Lung microvascular endothelial cell (primary cell): ENCODE data around the gene MYCN. TPM values are rescaled to one million over a fixed set of nuclear protein-coding genes. Genes with fewer than 3 reads are reported as not detected.

Experiments
- DNase-seq, 2 donors: peaks; one replicate each; pipeline versions ENCODE4 v3.0.0 to v3.0.0-alpha.2; 2010; ENCODE audit warnings: low read depth in 2 of 2
- total RNA-seq: library from RNA; depleted of rRNA; stranded (reverse); fragments of >200 nt; gene quantifications from 2 replicates; pipeline ENCODE4 v1.2.1, GENCODE V29; 2014

The MYCN gene
- total RNA-seq, 1 donor from 2014 or later: 9.5 TPM

- DNase-seq: no peak
These were observed 35.3 kb downstream of the MYCN start for GRCh38 chr2:15975676-15976075.

DNA sequence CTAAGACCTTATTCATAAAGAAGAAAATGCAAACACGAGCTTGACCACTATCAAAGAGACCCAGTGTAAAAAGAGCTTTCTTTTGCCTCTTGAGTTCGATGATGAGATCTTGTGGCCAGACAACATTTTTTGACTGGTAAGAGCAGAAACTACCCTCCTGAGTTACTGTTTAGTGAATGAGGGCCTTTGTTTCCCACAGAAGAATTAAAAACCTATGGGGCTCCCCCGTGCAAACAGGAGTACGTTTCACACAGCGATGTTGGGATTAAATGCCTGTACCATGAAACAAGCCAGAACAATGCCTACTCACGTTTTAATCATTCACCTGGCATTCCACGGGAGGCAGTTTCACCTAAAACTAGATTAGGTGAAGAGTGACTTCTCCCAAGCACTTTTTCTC is 36.0 kb downstream of the MYCN start:
- DNase-seq: no peak

DNA sequence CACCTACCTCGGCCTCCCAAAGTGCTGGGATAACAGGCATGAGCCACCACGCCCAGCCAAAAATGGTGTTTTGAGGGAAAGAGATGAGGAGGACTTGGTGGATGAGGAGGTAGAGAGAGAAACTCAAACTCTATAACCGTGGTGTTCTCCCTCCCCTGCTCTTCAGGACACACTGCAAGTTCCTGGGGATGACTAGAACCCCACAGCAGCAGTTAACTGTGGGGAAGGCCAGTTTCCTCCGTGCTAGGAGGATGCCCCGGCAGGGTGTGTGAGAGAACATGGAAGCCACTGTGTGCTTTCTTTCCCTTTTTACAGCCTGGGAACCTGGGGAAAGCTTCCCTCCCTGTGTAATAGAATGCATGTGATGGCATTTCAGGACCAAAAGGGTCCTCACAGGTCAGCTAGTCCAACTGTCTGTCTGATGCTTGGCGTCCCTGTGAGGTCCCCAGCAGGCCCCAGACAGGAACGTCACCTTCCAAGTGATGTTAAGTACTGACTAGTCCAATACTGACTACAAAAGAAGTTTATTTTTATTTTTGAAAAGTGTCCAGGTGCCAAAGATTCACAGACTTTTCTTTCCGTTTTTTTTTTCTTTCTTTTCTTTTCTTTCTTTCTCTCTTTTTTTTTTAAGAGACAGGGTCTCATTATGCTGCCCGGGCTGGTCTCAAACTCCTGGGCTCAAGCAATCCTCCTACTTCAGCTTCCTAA is 38.9 kb downstream of the MYCN start:
- DNase-seq: no peak

GRCh38 chr2:15979759-15980604 is 39.6 kb downstream of the MYCN start:
- DNase-seq: no peak

- DNase-seq: no peak
These were observed 40.3 kb downstream of the MYCN start for GRCh38 chr2:15980605-15981098.

DNA sequence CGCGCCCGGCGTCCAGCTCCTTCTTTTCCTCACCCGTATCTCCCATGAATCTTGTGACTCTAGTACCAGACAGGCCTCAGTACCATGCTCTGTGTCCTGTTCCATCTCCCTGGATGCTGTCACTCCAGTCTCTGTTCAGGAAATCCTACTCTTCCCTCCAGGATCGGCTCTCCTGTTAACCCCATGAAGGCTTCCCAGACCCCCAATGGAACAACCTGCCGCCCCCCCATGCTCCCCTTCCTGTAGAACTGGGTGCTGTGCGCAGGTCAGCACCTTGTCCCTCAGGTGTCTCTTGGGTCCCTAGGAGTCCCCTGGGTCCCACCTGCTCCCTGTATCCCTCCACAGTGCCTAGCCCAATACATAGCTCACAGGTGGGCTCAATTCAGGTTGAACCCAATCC is 41.3 kb downstream of the MYCN start:
- DNase-seq: no peak

- no peak for DNase-seq
These were observed 42.1 kb downstream of the MYCN start for GRCh38 chr2:15982285-15983044.

DNA sequence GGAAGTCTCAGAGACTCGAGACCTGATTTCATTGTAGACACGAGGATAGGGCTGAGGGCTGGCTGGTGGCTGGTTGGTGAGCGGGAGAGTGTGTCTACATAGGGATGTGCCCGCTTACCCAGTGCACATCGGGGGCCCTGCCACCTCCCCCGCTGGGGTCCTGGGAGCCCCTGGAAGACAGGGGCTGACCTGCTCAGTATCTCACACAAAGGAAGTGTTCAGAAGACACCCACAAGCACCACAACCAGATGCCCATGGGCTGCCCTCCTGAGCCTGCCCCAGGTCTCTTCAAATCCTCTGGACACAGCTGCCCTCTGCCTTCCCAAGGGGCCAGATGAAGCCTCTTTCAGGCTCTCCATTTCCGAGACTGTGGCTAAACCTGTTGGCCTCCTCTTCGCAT is 43.1 kb downstream of the MYCN start:
- DNase-seq: no peak

GRCh38 chr2:15984368-15985255 is 44.3 kb downstream of the MYCN start:
- peak in 1 of 2 donors; percentile 17 for DNase-seq

DNA sequence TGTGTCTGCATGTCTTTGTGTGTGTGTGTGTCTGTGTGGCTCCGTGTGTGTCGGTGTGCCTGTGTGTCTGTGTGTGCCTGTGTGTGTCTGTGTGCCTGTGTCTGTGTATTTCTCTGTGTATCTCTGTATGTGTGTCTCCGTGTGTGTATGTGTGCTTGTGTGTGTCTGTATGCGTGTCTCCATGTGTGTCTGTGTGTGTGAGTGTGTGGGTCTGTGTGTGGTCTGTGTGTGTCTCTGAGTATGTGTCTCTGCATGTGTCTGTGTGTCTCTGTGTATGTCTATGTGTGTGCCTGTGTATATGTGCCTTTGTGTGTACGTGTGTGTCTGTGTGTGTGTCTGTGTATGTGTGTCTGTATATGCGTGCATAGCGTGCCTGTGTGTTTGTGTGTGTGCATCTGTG is 45.2 kb downstream of the MYCN start:
- DNase-seq: no peak

DNA sequence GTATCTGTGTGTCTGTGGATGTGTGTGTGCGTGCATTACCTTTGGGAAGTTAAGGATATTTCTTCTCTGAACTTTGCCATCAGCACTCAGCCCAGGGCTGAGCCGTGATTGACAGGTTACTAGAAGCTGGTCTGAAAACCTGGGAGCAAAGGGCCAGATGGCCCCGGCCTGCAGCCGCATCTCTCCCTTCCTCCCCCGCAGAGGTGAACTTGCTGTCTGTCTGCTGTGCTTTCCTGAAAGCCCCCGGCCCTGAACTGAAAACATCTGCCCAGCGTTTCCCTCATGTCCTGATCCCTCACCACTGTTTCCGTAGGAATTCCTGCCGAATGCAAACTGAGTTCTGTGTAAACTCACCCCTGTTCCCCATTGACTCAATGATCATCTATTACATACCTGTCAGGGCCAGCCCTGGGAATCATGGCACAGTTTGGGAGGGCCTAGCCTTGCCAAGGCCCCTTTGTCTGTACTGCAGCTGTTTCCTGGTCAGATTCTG is 45.8 kb downstream of the MYCN start:
- peak in 1 of 2 donors; percentile 95 for DNase-seq

DNA sequence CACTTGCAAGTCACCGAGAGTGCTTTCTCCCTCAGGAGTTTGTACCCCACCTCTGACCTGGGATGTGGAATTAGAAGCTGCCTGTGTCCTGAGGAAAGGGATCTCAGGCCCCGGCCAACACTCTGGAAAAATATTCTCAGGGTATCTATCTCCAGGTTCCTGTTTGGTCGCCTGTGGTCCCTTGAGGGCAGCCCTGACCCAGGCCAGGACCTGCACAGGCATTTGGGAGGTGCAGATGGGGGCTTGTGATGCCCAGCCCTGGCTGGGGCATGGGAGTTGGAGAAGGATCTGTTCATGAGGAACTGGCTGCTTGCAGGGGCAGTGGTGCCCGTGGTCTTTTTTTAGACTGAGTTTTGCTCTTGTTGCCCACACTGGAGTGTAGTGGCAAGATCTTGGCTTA is 46.3 kb downstream of the MYCN start:
- no peak for DNase-seq

DNA sequence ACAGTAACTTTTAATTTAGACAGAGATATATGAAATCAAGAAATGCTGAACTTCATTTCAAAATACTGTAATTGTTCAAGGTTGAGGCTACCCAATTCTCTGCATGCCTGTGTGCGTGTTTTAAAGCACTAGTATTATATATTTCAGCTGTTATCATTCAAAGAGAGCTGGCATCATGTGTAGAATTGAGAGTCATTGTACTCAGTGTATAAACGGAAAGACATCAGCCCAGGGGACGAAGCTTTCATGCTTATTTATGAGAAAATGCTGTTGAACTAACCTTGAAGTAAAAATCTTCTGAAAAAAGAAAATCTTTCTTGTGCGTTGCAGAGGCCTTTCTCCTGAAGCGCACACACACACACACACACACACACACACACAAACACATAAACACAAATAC is 48.4 kb downstream of the MYCN start:
- no peak for DNase-seq

DNA sequence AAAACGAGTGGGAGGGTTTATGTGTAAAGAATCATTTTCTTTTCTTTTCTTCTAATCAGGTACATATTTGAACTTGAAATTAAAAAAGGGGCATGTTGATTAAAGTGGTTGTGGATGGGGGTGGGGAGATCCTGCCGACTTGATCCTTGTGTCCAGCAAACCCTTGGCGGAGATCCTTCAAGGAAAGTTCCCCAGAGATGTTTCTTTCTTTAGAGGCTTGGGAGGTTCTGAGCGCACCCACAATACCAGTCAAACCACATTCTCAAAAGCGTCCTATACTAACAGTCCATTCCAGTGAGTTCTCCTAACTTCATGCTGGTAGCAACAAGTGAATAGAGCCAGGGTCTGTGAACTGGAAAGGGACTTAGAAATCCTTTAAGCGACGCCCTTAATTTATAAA is 49.2 kb downstream of the MYCN start:
- no peak for DNase-seq

- no peak for DNase-seq
These were observed 50.1 kb downstream of the MYCN start for GRCh38 chr2:15990151-15991101.

- DNase-seq: no peak
These were observed 50.9 kb downstream of the MYCN start for GRCh38 chr2:15991231-15991630.

DNA sequence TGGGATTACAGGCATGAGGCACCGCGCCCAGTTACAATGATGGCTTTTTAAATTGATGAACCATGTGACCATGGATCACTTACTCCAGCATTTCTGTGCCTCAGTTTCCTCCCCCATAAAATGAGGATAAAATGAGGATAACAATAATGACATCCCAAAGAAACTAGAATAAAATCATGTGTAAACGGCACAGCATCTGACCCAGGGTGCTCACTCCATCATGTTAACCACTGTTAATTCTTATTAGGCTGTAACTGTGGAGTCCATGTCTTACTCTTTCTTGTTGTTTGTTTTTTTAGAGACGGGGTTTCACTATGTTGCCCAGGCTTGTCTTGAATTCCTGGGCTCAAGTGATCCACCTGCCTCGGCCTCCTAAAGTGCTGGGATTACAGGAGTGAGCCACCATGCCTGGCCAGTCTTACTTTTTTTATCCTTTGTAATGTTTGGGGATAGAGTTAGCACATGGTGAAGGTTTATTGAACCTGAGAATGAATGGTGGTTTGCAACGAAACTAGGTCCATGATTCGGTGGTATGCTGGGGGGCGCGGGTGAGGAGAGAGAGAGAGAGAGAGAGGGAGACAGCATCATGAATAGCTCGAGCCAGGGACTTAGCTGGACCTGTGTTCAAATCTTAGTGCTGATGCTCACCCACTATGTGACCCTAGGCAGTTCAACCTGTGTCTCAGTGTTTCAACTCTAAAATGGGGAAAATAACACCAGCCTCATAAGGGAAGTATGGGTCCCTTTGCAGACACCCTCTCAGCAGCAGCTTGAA is 52.3 kb downstream of the MYCN start:
- DNase-seq: no peak

GRCh38 chr2:15993232-15993610 is 52.9 kb downstream of the MYCN start:
- DNase-seq: no peak

DNA sequence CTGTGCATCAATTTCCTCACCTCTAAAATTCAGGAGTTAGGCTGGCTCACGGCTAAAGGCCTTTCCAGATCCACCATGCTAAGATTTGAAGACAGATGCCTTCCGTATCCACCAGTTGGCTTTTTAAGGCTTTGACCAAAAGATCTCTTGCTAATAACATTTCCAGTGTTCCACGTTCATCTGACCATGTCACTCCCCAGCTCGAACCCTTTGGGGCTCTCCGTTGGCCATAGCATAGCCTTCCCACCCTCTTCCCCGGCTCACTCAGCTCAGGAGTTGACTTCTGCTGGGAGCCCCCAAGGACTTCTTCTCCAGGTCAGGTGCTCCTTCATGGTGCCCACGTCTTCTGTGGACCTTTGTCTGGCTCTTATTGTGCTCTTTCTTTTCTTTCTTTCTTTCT is 53.3 kb downstream of the MYCN start:
- DNase-seq: no peak
